Bone marrow (tissue), 2 donors: ENCODE data around the gene GAK.
"Not testable (repeated sequence)": the region's sequence is repeated elsewhere in the genome, so short reads cannot be mapped to it uniquely, and the experiment has no call there.

Experiments used
- DNase-seq, 2 donors: peaks; one replicate each; lab custom pipeline; 2025; lab: John Stamatoyannopoulos, UW

GAK gene

GRCh38 chr4:952881-953573, 20.9 kb upstream of the GAK start:
- no peak for DNase-seq

GRCh38 chr4:951594-952468, 19.7 kb upstream of the GAK start:
- no peak for DNase-seq

GRCh38 chr4:951186-951585, 19.1 kb upstream of the GAK start:
- no peak for DNase-seq

DNA sequence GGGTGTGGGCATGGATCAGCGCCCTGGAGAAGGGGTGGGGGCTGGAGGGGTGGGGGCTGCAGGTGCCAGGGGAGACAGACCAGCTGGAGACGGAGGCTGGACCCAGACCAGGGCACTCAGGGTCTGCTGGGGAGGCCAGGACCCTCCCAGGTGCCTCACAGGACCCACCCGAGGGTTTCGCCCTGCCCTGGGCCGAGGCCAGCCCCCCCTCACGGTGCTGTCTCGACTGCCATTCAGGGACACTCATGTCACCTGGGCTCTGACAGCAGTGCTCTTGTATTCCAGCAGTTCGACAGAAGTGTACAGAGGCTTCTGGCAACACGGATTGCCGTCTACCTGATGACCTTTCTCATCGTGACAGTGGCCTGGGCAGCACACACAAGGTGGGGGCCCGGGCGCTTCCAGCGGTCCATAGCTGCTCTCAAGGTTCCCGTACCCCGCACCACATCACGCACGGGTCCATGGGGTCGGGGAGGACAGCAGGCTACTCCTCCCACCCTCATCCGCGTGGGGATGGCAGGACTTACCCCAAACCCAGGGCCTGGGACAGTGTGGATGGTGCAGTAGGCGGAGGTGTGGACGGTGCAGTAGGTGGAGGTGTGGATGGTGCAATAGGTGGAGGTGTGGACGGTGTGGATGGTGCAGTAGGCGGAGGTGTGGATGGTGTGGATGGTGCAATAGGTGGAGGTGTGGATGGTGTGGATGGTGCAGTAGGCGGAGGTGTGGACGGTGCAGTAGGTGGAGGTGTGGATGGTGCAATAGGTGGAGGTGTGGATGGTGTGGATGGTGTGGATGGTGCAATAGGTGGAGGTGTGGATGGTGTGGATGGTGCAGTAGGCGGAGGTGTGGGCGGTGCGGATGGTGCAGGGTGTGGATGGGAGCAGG, 18.3 kb upstream of the GAK start:
- no peak for DNase-seq

DNA sequence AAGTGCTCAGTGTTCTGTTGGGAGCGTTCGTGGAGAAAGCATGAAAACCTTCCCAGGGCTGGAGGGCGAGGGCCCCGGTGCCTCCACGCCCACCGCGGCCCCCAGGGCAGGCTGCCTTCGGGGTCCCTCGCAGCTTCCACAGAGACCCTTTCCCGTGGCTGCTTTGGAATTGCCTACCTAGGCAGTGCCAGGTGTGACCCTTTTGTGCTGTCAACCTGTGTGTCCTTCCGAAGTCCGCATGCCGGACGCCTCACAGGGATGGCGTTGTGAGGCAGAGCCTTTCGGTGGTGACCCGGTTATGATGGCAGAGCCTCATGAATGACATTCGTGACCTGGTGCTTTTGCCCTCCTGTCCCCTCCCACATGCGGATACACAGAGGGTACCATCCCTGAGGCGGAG, 17.5 kb upstream of the GAK start:
- no peak for DNase-seq

- no peak for DNase-seq
These were observed 16.8 kb upstream of the GAK start for GRCh38 chr4:948936-949300.

- no peak for DNase-seq
These were observed 16.2 kb upstream of the GAK start for GRCh38 chr4:948101-948935.

DNA sequence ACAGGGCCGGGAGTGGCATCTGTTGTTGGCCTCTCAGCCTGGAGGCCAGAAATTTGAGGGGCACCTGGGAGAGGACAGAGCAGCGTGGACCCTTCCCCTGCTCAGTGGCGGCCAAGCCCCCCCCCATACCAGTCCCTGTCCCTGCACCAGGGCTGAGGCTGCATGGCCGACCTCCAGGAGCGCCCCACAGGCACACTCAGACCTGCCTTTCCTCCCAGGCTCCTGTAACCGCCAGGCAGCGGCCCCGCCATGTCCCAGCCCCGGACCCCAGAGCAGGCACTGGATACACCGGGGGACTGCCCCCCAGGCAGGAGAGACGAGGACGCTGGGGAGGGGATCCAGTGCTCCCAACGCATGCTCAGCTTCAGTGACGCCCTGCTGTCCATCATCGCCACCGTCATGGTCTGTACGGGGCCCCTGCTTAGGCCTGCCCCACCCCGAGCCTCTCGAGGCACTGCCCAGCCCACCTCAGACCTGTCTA, 15.4 kb upstream of the GAK start:
- DNase-seq = no peak

GRCh38 chr4:946517-947471, 14.7 kb upstream of the GAK start:
- no peak for DNase-seq

DNA sequence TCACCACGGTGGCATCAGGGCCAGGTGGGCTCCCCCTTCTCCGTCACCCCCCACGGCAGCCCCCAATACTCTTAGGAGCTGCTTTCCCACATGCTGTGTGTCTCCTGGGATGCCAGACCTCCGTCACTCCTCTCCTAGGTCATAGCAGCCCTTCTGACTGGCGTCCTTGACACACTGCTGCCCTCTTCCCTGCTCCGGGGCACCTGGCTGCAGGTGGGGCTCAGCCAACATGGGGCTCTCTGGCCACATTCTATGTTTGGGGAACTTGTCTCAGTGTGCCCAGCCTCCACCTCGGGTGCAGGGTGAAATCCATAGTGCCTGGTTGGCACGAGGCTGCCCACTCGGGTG, 14.0 kb upstream of the GAK start:
- no peak for DNase-seq

DNA sequence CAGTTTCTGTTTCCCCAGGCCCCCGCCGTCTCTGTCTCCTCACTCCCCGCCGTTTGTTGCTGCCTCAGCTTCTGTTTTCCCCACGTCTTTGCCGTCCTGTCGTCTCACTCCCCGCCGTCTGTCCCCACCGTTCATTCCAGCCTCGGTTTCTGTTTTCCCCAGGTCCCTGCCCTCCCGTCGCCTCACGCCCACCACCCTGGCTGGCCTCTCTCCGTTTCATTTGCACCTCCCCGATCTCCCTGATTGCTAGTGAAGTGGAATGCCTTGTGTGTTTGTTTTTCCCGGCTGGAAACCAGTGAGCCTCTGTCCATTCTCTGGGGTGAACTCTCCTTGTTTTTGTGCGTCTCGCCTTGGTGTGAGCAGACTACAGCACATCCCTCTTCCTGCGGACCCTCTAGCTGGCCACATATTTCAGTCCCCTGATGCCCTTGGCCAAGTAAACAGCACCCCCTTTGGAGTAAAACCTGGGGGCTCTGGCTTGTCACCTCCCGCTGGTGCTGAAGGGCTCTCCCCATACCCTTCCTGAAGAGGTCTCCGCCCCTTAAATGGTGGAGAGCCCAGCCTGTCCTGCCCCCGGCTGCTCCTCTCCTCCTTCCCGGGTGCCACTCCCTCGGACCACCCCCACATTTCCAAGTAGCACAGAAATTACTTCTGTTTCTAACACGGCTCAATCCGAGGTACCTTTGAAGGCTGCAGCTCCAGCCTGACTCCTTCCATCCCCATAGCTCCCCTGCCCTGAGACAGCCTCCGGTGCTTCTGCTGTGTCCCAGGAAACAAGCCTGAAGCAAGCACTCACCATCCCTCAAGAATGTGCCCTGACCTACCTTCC, 13.4 kb upstream of the GAK start:
- no peak for DNase-seq

DNA sequence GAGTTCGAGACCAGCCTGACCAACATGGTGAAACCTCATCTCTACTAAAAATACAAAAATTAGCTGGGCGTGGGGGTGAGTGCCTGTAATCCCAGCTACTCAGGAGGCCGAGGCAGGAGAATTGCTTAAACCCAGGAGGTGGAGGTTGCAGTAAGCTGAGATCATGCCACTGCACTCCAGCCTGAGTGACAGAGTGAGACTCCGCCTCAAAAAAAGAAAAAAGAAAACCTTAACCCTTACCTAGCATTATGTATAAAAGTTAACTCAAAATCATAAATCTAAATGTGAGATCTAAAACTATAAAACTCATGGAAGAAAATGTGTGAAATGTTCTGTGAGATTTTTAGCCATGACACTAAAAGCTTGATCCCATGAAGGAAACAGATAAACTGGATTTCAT, 7.4 kb upstream of the GAK start:
- DNase-seq = not testable (repeated sequence)

- no peak for DNase-seq
These were observed 576 bp upstream of the GAK start for GRCh38 chr4:932713-933070.

- DNase-seq = no peak
These were observed 739 bp downstream of the GAK start for GRCh38 chr4:931194-931959.

DNA sequence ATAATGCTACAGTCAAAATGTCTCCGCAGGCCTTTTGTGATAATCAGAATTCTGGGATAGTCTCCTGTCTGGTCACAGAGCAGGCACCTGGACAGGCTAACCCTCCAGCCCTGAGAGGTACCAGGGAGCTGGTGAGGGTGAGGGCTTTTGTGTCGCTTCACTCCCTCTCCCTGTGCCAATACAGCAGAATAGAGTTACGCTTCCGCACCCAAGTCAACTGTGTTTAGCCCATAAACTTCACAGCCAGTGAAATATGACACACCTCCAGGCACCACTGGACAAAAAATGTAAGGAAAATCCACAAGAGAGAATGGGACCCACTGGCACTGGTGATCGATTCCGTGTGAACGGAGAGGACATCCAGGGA, 1.3 kb downstream of the GAK start:
- DNase-seq = no peak

DNA sequence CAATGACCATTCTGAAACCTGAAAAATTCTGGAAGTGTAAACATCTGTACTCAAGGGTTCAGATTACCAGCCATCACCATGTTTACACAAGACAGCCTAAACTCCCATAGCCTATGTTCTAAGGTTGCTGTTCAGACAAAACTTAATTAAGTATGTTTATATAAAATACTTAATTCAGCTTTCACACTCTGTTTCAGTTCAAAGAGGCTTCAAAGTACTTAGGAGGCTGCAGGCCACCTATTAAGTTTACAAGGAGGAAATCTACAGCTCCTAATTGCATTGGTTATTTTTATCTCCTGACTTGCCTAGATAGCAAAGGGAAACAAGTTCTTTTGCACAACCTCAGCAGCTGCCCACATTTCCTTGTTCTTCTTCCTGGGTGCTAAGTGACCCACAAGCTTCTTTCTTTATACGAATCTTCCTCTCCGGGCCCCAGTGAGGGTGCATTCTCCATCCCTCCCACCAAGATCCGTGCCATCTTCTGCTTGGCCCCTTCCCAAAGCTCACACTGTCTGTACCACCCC, 2.0 kb downstream of the GAK start:
- no peak for DNase-seq

DNA sequence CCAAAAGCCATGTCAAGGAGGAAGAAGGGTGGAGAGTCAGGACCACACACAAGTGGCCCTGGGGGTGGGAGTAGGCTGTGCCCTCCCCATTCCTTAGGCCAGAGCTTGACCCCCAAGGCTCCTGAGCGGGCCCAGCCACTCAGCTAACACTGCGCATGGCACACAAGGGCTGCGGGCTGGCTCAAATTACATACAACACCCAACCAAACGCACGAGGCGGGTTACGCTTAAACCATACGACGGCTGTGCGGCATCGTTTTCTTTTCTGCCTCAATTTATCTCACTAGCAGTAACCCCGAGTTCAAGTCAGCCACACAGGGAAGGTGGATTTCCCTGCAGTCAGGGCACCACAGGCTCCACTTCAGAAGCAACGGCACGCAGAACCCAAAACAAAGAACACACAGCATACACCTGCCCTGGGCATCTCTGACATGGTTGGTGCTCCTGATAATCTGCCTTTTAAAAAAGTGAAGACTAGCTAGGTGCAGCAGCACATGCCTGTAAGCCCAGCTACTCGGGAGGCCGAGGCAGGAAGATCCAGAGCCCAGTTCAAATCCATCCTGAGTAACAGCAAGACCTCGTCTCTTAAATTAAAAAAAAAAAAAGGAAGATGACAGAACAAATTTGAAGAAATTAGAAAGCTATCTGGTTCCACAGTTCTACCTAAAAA, 2.9 kb downstream of the GAK start:
- no peak for DNase-seq

GRCh38 chr4:927566-927965, 4.5 kb downstream of the GAK start:
- DNase-seq = not testable (repeated sequence)
